OCI-M2 (cell line): ENCODE data around the gene CDC20.
A peak's percentile ranks its signal among the peaks of the same experiment; 100 is the strongest.

ENCODE experiments used
- DNase-seq: peaks from one replicate; lab custom pipeline; 2025; ENCODE audit not compliant: unreplicated experiment; lab: John Stamatoyannopoulos, UW

The CDC20 gene

GRCh38 chr1:43358746-43359693, at the start of gene CDC20:
Gene CDC20, plus strand, starts transcription at chr1:43358981. Its CDS starts 235 bp downstream, at chr1:43359216.
- DNase-seq = peak; percentile 70

GRCh38 chr1:43309405-43310025, 49.3 kb upstream of the CDC20 start:
- no peak for DNase-seq

- no peak for DNase-seq
These were observed 47.3 kb upstream of the CDC20 start for GRCh38 chr1:43311521-43311920.

GRCh38 chr1:43312212-43312623, 46.6 kb upstream of the CDC20 start:
- no peak for DNase-seq

GRCh38 chr1:43312663-43313515, 45.9 kb upstream of the CDC20 start:
- DNase-seq = no peak

GRCh38 chr1:43313771-43314170, 45.0 kb upstream of the CDC20 start:
- DNase-seq = no peak

GRCh38 chr1:43314233-43314632, 44.5 kb upstream of the CDC20 start:
- DNase-seq = no peak

- no peak for DNase-seq
These were observed 43.3 kb upstream of the CDC20 start for GRCh38 chr1:43315481-43315880.

GRCh38 chr1:43315963-43316737, 42.6 kb upstream of the CDC20 start:
- no peak for DNase-seq

- no peak for DNase-seq
These were observed 41.9 kb upstream of the CDC20 start for GRCh38 chr1:43316738-43317520.

GRCh38 chr1:43317817-43318471, 40.8 kb upstream of the CDC20 start:
- no peak for DNase-seq

- DNase-seq = no peak
These were observed 40.0 kb upstream of the CDC20 start for GRCh38 chr1:43318831-43319230.

GRCh38 chr1:43319288-43319687, 39.5 kb upstream of the CDC20 start:
- DNase-seq = no peak

- no peak for DNase-seq
These were observed 39.0 kb upstream of the CDC20 start for GRCh38 chr1:43319766-43320165.

- DNase-seq = no peak
These were observed 37.4 kb upstream of the CDC20 start for GRCh38 chr1:43321331-43321891.

GRCh38 chr1:43322506-43322905, 36.3 kb upstream of the CDC20 start:
- no peak for DNase-seq

- DNase-seq = no peak
These were observed 34.0 kb upstream of the CDC20 start for GRCh38 chr1:43324810-43325209.

- no peak for DNase-seq
These were observed 33.4 kb upstream of the CDC20 start for GRCh38 chr1:43325381-43325780.
